NCI-H2171 (cell line): ENCODE data around the gene PTPN5.

Experiments
- DNase-seq: peaks from one replicate; lab custom pipeline; 2025; lab: John Stamatoyannopoulos, UW

PTPN5 gene

DNA sequence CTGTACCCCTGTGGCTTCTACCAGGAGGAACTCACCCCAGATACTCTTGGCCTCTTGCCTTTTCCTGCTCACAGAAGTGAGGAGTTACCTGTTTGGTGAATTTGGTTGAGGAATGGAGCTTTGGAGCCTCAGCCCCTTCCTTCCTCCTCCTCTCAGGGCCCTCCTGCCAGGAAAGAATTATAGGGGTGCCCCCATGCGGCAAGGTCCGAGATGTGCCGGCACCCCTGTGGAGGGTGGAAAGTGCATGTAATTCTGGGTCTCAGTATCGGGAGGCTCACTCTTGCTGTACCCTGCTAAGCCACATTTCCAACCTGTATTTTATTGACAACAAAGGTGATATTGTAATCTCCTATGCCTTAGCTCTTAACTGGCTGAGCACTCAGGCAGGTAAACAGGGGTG lies 51.9 kb downstream of the PTPN5 start:
- no peak for DNase-seq

DNA sequence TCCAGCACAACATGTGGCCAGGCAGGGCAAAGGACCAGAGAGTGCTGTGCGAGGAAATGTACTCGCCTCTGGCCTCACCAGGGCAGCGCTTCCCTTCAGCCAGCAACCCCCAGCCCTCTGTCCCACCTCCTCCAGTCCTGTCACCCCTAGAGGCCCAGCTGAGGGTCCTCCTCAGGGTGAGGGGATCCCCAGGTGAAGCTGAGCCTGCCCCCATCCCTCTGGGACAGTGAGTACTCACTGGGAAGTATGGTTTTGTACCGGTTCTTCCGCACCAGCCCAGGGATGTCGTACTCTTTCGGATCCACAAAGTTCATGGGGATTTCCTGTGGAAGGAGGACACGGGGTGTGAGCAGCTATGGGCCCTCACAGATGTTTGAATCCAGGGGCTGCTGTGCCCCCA lies 54.0 kb downstream of the PTPN5 start:
- DNase-seq, result no peak

DNA sequence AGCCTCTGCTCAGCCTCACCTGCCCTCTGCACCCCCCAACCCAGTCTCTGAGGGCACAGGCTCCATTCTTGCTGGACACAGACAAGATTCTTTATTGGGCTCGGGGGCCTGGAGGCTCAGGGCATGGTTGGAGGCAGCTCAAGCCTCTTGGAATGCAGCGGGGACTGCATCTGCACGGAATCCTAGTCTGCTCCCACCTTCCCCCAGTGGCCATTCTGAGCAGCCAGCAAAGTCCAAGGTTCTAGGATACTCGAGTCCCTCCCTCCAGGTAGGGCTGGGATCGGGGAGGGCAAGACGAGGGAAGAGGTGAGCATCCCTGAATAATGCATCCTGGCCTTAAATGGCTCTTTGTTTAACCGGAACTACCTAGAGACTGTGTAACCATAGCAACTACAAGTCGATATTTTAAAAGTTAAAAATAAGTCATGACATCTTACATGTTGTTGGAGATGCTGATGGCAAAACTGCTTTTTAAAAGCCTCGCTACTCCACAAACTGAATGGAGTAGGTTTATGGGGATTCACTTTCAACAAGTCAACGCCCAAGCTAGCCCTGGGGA lies 54.9 kb downstream of the PTPN5 start:
- no peak for DNase-seq

DNA sequence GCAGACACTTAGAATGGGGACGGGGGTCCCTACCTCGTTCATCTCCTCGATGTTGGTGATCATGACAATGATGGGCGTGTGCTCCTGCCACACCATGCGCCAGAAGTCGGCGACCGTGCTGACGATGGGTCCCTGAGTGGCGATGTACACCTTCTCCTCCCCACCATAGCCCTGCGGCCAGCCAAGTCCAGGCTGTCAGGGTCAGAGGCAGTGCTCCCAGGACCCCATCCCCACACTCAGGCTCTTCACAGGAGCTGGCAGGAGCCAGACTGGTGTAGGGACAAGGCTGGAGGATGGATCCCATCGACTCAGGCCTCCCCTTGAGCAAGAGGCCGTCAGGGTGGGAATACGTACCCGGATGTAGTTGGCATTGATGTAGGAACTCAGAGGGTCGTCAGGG lies 58.4 kb downstream of the PTPN5 start:
- no peak for DNase-seq

DNA sequence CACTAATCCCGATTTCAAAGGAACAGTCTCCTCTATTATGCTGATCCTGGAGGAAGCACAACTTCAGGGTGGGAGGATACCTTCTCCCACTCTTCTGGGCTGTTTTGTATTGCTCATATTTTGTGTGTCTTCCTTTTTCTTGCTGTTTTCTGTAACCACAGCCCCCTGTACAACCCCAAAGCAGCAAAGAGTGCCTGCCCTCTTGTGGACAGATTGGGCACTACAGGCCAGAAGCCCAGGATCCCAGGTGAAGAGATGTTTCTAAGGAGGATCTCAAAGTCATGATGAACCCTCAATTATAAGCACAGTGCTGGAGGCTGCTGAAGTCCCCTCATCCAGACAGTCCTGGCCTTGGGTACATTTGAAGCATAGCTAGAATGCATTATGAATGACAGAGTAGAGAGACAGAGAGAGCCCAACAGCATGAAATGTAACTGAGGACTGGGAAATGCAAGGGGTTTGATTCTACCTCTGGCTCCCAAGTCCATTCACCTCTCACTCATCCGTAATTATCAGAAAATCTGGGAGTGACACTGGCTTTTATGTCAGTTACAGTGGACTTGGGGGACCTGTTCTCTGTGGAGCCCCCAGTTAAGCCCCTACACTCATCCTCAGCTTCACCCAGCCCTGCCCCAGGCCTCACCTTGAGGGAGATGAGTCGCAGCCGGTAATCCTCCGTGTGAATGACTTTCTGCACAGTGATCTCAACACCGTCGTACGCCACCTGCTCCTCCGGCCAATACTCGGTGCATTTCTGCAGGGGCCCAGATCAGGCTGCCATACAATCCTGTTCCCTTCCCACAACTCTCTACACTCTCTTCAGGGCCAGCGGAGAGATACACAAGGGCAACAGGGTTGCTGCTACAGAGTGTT lies 59.4 kb downstream of the PTPN5 start:
- DNase-seq, result no peak

DNA sequence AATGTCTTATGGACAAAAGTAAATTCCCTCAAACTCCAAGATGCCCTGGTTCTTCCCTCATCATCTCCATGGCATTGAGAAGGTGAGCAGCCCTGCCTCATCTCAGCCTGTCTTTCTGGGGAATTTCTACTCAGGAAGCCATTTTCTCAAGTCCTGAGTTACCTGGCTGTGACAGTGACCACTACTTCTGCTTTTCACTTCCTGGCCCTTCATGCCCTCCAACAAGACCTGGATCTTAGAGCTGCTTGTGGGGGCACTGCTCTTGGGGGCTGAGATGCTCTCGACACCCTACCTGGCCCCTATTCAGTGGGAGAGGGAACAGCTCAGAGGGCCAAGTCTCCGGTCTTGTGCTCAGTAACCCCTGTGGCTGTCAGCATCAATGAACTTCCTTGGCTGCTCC lies 60.2 kb downstream of the PTPN5 start:
- DNase-seq, result no peak

DNA sequence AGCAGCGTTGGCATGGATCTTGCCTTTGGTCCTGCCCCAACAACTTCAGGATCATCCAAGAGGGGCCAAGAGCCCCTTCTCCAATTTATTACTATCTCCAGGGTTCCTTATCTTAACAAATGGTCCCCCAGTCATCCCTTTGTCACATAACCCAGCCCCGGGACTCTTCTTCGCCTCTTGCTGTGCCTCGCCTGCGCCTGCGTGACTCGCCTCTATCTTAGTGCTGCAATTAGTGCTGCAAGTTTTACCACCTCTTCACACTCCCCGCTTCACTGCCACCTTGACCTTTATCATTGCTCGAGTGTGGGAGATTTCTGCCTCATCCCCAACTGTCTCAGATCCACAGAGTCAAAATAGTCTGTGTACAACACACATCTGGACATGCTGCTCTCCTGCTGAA lies 61.6 kb downstream of the PTPN5 start:
- no peak for DNase-seq

DNA sequence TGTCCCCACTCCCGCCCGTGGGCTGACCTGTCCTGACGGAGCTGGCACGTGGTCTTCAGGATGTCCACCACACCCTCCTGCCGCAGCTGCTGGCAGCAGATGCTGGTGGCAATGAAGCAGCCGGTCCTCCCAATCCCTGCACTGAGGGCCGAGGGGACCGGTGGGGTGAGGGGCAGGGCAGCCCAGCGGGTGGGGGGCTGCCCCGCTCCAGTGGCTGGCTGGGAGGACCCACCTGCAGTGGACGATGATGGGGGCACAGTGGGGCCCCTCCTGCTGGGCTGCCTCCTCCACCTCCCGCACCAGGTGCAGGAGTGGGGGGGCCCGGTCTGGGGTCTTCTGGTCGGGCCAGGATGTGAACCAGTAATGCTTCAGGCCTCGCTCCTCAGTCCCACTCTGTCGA lies 62.2 kb downstream of the PTPN5 start:
- no peak for DNase-seq

DNA sequence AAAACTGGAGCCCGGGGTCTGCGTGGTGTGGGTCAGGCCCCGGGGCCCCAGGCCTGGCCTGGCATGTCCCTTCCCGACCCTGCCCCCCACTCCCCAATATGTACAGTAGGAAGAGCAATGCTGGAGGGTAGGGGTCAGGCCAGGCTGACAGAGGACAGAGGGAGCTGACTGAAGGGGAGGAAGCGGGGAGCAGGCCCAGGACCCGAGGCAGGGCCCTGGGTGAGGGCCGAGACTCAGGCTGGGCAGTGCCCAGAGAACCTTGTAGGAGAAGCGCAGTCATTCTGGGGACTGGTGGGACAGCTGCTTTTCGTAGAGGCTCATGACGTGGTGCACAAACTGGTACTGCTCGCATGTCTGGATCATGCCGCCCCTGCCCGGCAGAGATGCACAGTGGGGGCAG lies 62.9 kb downstream of the PTPN5 start:
- DNase-seq, result no peak

DNA sequence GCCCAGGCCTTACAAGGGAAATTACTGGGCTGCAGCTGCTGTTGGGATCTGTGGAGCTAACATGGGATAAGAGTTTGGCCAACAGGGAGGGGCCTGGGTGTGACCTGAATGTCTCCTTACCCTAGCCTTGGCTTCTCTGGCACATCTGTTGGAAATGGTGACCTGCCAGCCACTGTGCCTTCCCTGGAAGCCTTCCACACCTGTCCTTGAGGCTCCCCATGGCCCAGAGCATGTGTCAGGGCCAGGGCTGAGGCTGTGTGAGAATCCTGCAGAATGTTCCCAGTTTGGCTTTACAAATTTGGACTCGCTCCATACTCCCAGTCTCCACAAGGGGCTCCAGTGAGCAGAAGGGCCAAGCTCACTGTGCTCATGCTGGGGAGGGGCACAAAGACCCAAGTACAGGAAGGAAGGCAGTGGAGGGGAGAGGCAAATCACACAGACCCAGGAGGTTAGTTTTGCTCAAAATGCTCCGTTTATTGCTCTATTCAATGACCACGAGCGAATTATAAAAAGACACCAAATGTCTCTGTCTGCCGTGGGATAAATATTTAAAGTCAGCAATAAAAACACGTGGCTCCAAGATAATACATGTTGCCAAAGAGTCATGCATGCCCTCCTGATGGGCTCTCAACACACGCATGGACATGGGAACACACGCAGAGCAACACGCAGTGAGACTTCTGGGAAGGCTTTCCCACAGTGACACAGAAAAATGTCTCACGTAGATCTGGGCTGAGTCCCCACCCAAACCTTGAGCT lies 63.9 kb downstream of the PTPN5 start:
- no peak for DNase-seq

DNA sequence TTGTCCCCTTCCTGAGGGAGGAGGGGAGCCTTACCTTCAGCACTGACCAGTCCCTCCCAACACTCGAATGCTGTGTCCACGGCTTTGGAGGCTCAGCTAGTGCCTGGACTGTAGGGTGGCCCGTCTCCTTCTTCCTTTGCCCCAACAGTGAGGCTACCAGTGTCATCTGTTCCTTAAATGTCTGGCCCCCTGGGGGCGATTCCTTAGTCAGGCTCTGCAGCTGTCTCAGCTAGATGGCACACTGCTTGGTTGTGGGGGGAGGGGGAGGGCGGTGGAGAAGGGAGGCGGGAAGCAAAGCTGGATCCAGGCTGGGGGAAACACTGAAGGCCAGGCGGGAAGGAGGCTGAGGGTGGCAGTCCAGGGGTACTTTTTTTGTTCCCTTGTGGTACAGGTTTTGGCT lies 65.6 kb downstream of the PTPN5 start, which contains the start of gene IGSF22:
IGSF22 (minus strand) TSS at position 149 of the 400 bp plus-strand sequence. CDS start 1,952 bp downstream, outside the sequence.
- DNase-seq, result no peak

DNA sequence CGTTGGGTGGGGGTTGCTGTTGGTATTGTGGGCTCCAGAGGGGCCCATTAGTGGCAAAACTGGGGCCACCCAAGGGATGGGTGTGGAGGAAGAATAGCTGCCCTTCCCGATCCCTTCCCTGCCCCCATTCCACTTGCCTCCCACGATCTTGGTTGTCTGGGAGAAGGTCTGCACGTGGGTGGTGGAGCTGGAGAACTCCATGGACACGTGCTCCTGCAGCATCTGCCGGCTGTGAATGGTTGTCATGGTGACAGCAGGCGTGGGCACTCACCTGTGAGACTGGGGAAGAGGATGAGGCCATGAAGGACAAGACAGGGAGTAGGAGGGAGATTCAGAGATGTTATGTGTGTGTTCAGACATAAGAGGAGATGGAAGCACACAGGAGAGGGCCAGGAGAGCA lies 67.6 kb downstream of the PTPN5 start:
- DNase-seq, result no peak

DNA sequence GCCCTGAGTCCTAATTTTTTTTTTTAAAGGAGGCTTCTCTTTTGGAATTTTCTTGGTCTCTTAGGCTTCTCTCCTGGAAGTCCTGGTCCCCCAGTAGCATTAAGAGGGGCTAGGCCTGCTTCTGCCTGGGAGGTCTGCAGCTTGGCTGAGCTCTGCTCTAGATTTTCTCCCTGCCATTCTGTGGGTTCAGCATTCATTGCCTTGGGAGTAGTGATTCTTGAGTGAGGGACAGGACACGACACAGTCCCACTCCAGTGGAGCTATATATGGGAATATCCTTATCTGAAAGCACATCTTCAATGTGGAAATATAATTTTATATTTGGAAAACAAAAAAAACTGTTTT lies 69.3 kb downstream of the PTPN5 start:
- DNase-seq, result no peak

DNA sequence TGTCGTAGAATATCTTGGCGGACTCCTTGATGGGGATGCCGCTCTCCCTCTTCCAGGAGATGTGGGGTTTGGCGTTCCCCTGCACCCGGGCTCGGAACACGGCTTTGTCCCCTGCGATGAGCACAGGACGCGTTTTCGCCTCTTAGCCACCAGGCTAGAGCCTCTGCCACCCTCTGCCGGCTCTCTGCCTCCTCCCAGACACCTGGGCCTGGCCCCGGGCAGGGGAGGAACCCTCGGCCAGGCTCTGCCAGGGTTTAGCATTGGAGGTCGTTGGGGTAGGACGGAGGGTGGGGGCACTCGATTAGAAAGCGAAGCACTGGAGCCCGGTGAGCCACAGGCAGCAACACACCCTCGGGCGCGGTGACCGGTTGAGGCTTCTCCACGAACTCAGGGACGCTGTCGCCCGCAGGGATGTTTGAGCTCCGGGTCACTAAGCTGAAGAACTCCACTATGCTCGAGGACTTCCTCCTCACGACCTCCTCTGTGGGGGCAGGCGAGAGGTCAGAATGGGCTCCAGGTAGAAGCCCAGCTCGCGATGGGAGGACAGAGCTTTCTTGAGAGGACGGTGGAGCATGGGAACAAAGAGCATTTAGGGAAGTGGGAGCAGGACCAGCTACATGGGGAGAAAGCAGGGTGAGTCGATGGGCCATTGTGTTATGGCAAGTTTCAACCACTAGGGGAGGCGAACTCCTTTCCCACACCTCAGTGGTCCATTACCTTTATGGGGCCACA lies 69.9 kb downstream of the PTPN5 start:
- DNase-seq, result no peak

DNA sequence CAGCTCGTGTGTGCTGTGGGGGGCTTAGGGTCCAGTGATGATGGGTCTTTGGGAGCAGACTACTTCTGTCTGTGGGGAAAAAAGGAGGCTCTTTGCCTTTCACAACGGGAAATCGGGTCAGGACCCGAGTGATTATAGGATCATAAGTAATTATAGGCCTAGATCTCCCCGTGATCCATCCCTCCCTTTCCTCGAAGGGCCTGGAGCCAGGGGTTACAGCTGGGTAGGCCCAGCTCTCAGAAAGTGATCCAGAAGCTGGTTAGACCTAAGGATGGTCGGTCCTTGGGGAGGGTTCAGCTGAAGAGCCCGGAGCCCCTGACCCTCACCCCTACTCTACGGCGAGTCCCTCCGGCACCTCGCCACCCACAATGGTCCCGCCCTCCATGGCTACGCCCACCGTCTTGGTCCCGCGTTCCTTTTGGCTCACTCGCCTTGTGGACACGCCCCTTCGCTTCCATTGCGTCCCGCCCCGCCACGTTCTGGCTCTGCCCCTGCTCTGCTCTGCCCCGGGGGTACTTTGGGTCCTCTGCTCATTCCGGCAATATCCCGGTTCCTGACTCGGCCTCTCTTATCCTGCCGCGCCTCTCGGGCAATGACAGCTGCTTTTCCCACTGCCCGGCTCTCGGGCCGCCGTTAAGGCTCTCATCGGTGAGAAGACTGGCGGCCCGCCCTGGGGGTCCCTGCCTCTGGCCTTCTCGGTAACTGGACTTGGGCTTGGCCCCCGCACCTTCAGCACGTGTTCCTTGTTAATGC lies 70.6 kb downstream of the PTPN5 start:
- DNase-seq, result no peak

DNA sequence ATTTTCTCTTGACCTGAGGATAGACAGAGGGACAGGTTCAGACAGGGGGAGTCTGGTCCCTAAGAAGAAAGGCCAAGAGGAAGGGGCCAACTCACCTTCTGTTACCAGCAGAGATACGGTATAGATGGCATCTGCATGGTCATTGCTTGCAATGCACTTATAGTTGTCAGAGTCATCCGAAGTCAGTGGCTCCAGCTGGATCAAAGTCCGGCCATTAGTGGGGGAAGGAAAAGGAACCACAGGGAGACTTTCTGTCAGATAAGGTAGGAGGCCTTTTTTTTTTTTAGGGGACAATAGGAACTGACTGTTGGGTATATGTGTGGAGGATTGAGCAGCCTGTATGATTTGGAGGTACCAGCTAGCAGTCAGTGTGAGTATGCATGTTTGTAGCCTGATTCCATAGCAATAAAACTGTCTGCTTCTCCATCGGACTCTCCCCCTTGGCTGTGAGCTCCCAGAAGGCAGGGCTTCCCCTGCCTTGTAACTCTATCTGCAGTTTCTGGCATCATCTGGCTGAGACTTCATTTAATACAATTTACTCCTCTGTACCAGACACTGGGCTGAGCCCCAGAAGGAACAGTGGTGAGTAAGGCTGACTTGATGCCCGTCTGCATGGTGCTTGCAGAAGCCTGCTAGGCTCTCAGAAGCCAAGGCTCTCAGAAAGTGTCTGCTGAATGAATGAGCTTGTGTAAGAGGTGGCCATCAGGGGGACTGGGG lies 71.3 kb downstream of the PTPN5 start:
- DNase-seq, result no peak

DNA sequence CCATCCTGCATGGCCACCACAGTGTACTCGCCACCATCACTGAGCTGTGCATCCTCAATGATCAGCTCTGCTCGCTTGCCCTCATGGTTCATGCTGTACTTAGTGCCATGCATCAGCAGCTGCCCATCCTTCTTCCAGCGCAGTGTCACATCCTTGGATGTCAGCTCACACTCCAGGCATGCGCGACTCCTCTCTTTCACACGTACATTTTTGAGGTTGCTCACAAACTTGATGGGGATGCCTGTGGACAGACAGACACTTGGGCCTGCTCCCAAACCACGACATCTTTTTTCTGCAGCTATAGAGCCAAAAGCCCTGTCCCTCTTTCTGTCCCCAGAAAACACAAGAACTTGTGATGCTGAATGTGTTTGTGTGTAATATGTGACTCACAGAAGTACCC lies 76.1 kb downstream of the PTPN5 start:
- DNase-seq, result no peak

DNA sequence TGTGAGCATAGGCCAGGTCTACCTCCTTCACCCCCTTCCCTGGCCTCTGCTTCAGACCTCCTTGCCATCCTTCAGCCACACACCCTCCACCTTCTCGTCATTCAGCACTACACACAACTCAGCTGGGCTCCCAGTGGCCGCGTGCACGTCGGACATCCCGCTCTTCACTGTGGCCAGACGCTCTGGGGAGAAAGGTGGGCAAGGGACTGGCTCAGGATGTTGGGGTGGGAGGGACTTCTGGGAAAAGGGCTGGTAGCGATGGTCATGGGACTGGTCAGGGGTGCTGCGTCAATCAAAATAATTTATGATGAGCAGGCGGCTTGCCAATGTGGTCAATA lies 77.2 kb downstream of the PTPN5 start:
- no peak for DNase-seq

DNA sequence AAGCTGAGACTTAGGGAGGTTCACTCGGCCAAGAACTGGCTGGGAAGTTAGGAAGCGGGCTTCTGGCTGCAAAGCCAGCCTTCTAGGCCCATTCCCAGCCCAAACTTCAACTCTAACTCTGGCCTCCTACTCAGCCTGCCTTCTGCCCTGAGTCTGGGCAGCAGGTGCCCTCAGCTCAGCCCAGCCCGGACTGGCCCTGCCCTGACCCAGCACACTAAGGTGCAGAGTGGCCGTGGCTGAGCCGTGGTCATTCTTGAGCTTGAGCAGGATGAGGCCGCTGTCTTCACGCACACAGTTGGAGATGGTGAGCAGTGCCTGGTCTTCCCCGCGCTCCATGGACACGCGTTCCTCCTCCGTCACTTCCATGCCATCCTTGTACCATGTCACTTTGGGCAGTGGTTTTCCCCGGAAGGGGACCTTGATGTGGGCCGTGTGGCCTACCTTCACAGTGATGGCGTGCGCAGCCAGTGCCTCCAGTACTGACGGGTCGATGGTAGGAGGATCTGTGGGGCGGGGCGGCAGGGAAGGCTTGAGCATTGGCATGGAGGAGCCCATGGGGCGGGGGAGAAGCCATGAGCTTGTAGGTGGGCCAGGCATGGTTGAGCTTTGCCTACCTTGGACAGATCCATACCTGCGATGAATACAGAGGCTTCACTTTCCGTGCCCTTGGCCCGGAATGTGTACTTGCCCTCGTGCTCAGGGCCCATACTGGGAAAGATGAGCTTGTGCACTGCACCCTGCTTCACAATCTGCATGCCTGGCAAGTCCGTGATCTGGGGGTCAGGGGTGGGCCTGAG lies 77.8 kb downstream of the PTPN5 start:
- no peak for DNase-seq

DNA sequence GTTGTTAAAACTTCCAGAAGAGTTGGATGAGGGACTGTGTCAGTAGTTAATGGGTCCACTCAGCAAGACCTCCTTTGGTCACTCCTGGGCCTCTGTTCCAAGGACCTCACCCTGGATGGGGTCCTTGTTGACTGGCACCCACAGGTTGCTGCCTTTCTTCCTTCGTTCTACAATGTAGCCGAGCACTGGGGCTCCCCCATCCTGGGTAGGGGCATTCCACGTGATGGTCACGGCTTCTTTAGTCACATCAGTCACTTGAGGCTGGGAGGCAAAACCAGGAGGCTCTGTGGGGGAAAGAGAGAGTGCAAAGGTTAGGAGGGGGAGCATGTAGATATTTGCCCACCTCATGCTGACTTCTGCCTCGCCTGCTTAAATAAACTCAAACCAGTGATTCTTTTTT lies 81.1 kb downstream of the PTPN5 start:
- DNase-seq, result no peak
